H9 (cell line): ENCODE results near the gene RAMP3. TPM values are rescaled to one million over a fixed set of nuclear protein-coding genes. Genes with fewer than 3 reads are reported as not detected.

Experiments
- DNase-seq: peaks from one replicate; pipeline ENCODE4 v3.0.0-alpha.2; 2017
- H2AFZ ChIP-seq: one replicate; pipeline ENCODE4 v1.6.1; 2013; ENCODE audit warnings: mild to moderate bottlenecking, low read length, control low read depth, moderate library complexity
- H2AK5ac ChIP-seq: 2 replicates; pipeline ENCODE4 v1.6.1; 2013; ENCODE audit warnings: low read length, control low read depth, mixed read lengths; ENCODE audit not compliant: insufficient read length
- H2BK120ac ChIP-seq: one replicate; pipeline ENCODE4 v1.6.1; 2013; ENCODE audit warnings: low read depth, mild to moderate bottlenecking, low read length, control low read depth, inconsistent platforms; ENCODE audit not compliant: poor library complexity, severe bottlenecking
- H2BK12ac ChIP-seq: 2 replicates; pipeline ENCODE4 v1.6.1; 2013; ENCODE audit warnings: low read length, control low read depth, mixed read lengths, low read depth; ENCODE audit not compliant: insufficient read length
- H2BK15ac ChIP-seq: 2 replicates; pipeline ENCODE4 v1.6.1; 2013; ENCODE audit warnings: low read depth, low read length, control low read depth
- H2BK20ac ChIP-seq: one replicate; pipeline ENCODE4 v1.6.1; 2013; ENCODE audit warnings: low read depth, mild to moderate bottlenecking, low read length, control low read depth, inconsistent platforms; ENCODE audit not compliant: poor library complexity, severe bottlenecking
- H2BK5ac ChIP-seq: 2 replicates; pipeline ENCODE4 v1.6.1; 2013; ENCODE audit warnings: low read length, control low read depth, mixed read lengths; ENCODE audit not compliant: insufficient read length
- H3K14ac ChIP-seq: 2 replicates; pipeline ENCODE4 v1.6.1; 2013; ENCODE audit warnings: low read length, control low read depth; ENCODE audit not compliant: insufficient read depth
- H3K18ac ChIP-seq: 2 replicates; pipeline ENCODE4 v1.6.1; 2013; ENCODE audit warnings: low read depth, mild to moderate bottlenecking, mixed read lengths, low read length, control low read depth; ENCODE audit not compliant: insufficient read length
- H3K23ac ChIP-seq: 2 replicates; pipeline ENCODE4 v1.6.1; 2013; ENCODE audit warnings: low read length, control low read depth, mixed read lengths, low read depth; ENCODE audit not compliant: insufficient read length
- H3K23me2 ChIP-seq: 2 replicates; pipeline ENCODE4 v1.6.1; 2013; ENCODE audit warnings: low read depth, mild to moderate bottlenecking, mixed read lengths, low read length, control low read depth; ENCODE audit not compliant: insufficient read length, poor library complexity, severe bottlenecking
- H3K27ac ChIP-seq: 2 replicates; pipeline ENCODE4 v1.5.1; 2013; ENCODE audit warnings: low read length, control low read depth, mixed read lengths, low read depth; ENCODE audit not compliant: insufficient read length
- H3K27me3 ChIP-seq: 2 replicates; pipeline ENCODE4 v1.6.1; 2013; ENCODE audit warnings: low read length, control low read depth, inconsistent platforms; ENCODE audit not compliant: insufficient read depth
- H3K4ac ChIP-seq: 2 replicates; pipeline ENCODE4 v1.6.1; 2013; ENCODE audit warnings: low read depth, mild to moderate bottlenecking, control low read depth, inconsistent platforms, low read length, moderate library complexity
- H3K4me1 ChIP-seq: 2 replicates; pipeline ENCODE4 v1.6.1; 2013; ENCODE audit warnings: low read length, control low read depth, inconsistent platforms; ENCODE audit not compliant: insufficient read depth
- H3K4me2 ChIP-seq: 2 replicates; pipeline ENCODE4 v1.6.1; 2013; ENCODE audit warnings: low read length, control low read depth, mixed read lengths; ENCODE audit not compliant: insufficient read length, insufficient read depth
- H3K56ac ChIP-seq: 2 replicates; pipeline ENCODE4 v1.6.1; 2013; ENCODE audit warnings: low read depth, mild to moderate bottlenecking, mixed read lengths, low read length, control low read depth; ENCODE audit not compliant: insufficient read length
- H3K79me1 ChIP-seq: 2 replicates; pipeline ENCODE4 v1.6.1; 2013; ENCODE audit warnings: low read depth, mild to moderate bottlenecking, moderate library complexity, low read length, control low read depth, inconsistent platforms; ENCODE audit not compliant: insufficient read depth, poor library complexity, severe bottlenecking
- H3K79me2 ChIP-seq: 2 replicates; pipeline ENCODE4 v1.6.1; 2013; ENCODE audit warnings: low read length, control low read depth, inconsistent platforms; ENCODE audit not compliant: insufficient read depth
- H3K9ac ChIP-seq: 2 replicates; pipeline ENCODE4 v1.6.1; 2013; ENCODE audit warnings: low read length, control low read depth, mixed read lengths; ENCODE audit not compliant: insufficient read length; ENCODE audit errors: extremely low read depth
- H3K9me3 ChIP-seq: one replicate; pipeline ENCODE4 v1.6.1; 2013; ENCODE audit warnings: low read depth, low read length, inconsistent platforms; ENCODE audit not compliant: control insufficient read depth
- H3T11ph ChIP-seq: one replicate; pipeline ENCODE4 v1.6.1; 2013; ENCODE audit warnings: mild to moderate bottlenecking, low read length, control low read depth, inconsistent platforms
- H4K20me1 ChIP-seq: one replicate; pipeline ENCODE4 v1.6.1; 2013; ENCODE audit not compliant: control insufficient read depth, insufficient read length, insufficient read depth
- H4K5ac ChIP-seq: 2 replicates; pipeline ENCODE4 v1.6.1; 2013; ENCODE audit warnings: low read depth, mild to moderate bottlenecking, mixed read lengths, low read length, control low read depth; ENCODE audit not compliant: insufficient read length
- H4K8ac ChIP-seq: replicated peaks from 2 replicates; pipeline ENCODE4 v1.6.1; 2013; ENCODE audit warnings: low read length, control low read depth, mixed read lengths, low read depth; ENCODE audit not compliant: insufficient read length
- H4K91ac ChIP-seq: 2 replicates; pipeline ENCODE4 v1.6.1; 2013; ENCODE audit warnings: low read depth, mild to moderate bottlenecking, moderate library complexity, mixed read lengths, low read length, control low read depth; ENCODE audit not compliant: insufficient read length
- H3K27ac Mint-ChIP-seq, 3 experiments: 2 replicates in 2 of 3; 3 replicates in 1 of 3; pipeline ENCODE4 v1.8.0; 2020 to 2021; ENCODE audit warnings: mixed read lengths in 3 of 3, mild to moderate bottlenecking in 1 of 3, moderate library complexity in 1 of 3
- H3K27me3 Mint-ChIP-seq: 2 replicates; pipeline ENCODE4 v1.8.0; 2021; ENCODE audit warnings: low read depth, mild to moderate bottlenecking, moderate library complexity, mixed read lengths
- H3K36me3 Mint-ChIP-seq, 3 experiments: 2 replicates in 2 of 3; 3 replicates in 1 of 3; pipeline ENCODE4 v1.8.0; 2020 to 2021; ENCODE audit warnings: low read depth in 3 of 3, mixed read lengths in 3 of 3; ENCODE audit not compliant: insufficient read depth in 1 of 3
- H3K4me1 Mint-ChIP-seq, 2 experiments: 2 replicates each; pipeline ENCODE4 v1.8.0; 2020; ENCODE audit warnings: mixed read lengths in 2 of 2
- H3K4me3 Mint-ChIP-seq, 2 experiments: 2 replicates in 1 of 2; 3 replicates in 1 of 2; pipeline ENCODE4 v1.8.0; 2020 to 2021; ENCODE audit warnings: mild to moderate bottlenecking in 2 of 2, mixed read lengths in 2 of 2, moderate library complexity in 1 of 2
- H3K9me3 Mint-ChIP-seq, 2 experiments: 2 replicates in 1 of 2; 3 replicates in 1 of 2; pipeline ENCODE4 v1.8.0; 2020; ENCODE audit warnings: mild to moderate bottlenecking in 2 of 2, mixed read lengths in 2 of 2, moderate library complexity in 1 of 2
- WGBS: extraction: QIAGEN DNeasy Blood & Tissue Kit; methylation state at CpG from one replicate; pipeline ENCODE4 v1.1.7; 2013; ENCODE audit warnings: missing lambda C conversion rate, low lambda C conversion rate, mixed read lengths; ENCODE audit not compliant: insufficient read length; ENCODE audit errors: extremely low coverage; 5-methylcytosine and 5-hydroxymethylcytosine counted together
- total RNA-seq: library from RNA; stranded (reverse); gene quantifications from 2 replicates; pipeline ENCODE4 v1.2.1, GENCODE V29; 2021
- TF ChIP-seq, protein P1 (sequence below): fragments of 200-600 bp; sonication (generic); conservative IDR thresholded peaks from 3 replicates; pipeline ENCODE4 v1.8.0; 2021; ENCODE audit warnings: antibody characterized with exemption, mild to moderate bottlenecking

Gene RAMP3
- total RNA-seq, 1 experiment from 2014 or later = 0.63 TPM

GRCh38 chr7:45187089-45187945, 29.7 kb downstream of the RAMP3 start:
- H3K79me2 ChIP-seq = no peaks in the 10 kb centered on the region
- WGBS = no CpG with 5 or more reads among the region's 9 CpGs
- H3K4me3 Mint-ChIP-seq = no peak overlapping the region
- no peak overlapping the region for H3K14ac ChIP-seq
- no peak overlapping the region for H2BK15ac ChIP-seq
- no peak overlapping the region for H2BK5ac ChIP-seq
- H4K5ac ChIP-seq = no peak overlapping the region
- H3K27ac Mint-ChIP-seq = no peak overlapping the region
- H3K9ac ChIP-seq = no peak overlapping the region
- H3K4me2 ChIP-seq = no peak overlapping the region
- H2BK12ac ChIP-seq = no peak overlapping the region
- TF ChIP-seq, protein P1, sequence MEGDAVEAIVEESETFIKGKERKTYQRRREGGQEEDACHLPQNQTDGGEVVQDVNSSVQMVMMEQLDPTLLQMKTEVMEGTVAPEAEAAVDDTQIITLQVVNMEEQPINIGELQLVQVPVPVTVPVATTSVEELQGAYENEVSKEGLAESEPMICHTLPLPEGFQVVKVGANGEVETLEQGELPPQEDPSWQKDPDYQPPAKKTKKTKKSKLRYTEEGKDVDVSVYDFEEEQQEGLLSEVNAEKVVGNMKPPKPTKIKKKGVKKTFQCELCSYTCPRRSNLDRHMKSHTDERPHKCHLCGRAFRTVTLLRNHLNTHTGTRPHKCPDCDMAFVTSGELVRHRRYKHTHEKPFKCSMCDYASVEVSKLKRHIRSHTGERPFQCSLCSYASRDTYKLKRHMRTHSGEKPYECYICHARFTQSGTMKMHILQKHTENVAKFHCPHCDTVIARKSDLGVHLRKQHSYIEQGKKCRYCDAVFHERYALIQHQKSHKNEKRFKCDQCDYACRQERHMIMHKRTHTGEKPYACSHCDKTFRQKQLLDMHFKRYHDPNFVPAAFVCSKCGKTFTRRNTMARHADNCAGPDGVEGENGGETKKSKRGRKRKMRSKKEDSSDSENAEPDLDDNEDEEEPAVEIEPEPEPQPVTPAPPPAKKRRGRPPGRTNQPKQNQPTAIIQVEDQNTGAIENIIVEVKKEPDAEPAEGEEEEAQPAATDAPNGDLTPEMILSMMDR = no peak
- H4K8ac ChIP-seq = no peak overlapping the region
- H4K20me1 ChIP-seq = no peaks in the 10 kb centered on the region
- H3K4ac ChIP-seq = no peak overlapping the region
- no peak overlapping the region for H3K23ac ChIP-seq
- H3K4me1 Mint-ChIP-seq = peaks cover 2 to 3% of the 10 kb centered on the region in 2 experiments; a peak in 2 of 4 replicates
- H3K79me1 ChIP-seq = no peaks in the 10 kb centered on the region
- peaks cover 2% of the 10 kb centered on the region for H3K27me3 Mint-ChIP-seq
- no peak overlapping the region for H3T11ph ChIP-seq
- no peaks in the 10 kb centered on the region for H3K9me3 Mint-ChIP-seq
- no peak overlapping the region for H4K91ac ChIP-seq
- no peak overlapping the region for H3K18ac ChIP-seq
- H3K56ac ChIP-seq = no peak overlapping the region
- no peaks in the 10 kb centered on the region for H3K36me3 Mint-ChIP-seq
- H3K23me2 ChIP-seq = no peaks in the 10 kb centered on the region
- no peaks in the 10 kb centered on the region for H3K9me3 ChIP-seq
- no peak overlapping the region for H2BK20ac ChIP-seq
- H2AK5ac ChIP-seq = no peak overlapping the region
- no peaks in the 10 kb centered on the region for H3K27me3 ChIP-seq
- H3K27ac ChIP-seq = no peak overlapping the region
- no peak for DNase-seq
- no peak overlapping the region for H2BK120ac ChIP-seq
- H2AFZ ChIP-seq = no peak overlapping the region
- H3K4me1 ChIP-seq = no peaks in the 10 kb centered on the region
